ENCODE measurements around the gene MEDAG.

Gene MEDAG

DNA sequence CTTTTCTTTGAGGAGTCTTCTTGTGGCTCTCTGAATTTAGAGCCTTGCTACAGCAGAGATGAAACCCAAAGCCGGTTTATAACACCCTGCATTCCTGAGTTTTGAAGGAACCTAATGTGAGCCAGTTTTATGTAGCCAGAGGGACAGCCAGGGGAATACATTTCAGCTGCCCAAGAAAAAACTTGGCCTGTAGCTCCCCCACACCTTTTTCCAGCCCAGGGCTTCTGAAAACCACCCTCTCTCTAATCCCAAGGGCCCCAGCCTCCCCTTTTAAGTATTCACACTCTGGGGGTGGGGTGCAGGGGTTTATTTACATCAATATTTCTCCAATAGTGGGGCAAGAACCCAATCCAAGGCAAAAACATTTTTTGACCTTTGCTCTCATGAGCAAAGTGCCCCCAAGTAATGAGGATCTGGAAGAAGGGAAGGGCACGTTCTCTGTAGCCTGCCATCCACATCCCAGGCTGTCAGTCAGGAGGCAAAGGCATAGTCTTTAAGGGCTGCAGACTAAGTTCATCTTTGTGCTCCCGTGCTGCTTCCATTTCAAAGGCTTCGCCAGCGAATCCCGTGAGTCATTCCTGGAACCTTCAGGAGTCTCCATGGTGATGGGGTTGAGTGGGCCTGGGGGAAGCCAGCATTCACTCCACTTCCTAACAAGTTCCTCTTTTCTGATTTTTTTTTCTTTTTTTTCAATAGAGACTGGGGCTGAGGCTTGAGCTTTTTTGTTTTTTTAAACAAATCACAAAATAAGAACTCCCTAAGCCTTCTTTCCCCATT, 33.2 kb upstream of the MEDAG start:
- peak; percentile 78 to 82 for DNase-seq (ENCODE audit: low read depth in 2 of 2)

DNA sequence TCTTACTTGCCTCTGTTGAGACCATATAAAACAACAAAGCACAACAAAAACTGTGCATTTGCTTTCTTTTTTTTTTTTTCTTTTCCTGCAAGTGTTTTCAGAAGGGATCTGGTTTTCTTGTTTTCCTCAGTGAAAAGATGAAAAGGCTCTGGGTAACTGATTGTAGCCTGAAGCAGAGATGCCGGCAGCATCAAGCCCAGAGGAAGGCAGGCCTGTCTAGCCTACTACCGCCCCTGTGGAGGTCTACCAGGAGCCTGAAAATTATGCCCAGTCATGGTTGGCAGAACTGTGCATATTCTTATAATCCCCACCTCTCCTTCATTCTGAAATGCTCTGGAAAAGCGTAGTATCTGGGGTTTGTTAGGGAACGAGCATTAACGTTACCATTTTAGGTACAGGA, 32.6 kb upstream of the MEDAG start:
- DNase-seq (ENCODE audit: low read depth in 2 of 2) = no peak

DNA sequence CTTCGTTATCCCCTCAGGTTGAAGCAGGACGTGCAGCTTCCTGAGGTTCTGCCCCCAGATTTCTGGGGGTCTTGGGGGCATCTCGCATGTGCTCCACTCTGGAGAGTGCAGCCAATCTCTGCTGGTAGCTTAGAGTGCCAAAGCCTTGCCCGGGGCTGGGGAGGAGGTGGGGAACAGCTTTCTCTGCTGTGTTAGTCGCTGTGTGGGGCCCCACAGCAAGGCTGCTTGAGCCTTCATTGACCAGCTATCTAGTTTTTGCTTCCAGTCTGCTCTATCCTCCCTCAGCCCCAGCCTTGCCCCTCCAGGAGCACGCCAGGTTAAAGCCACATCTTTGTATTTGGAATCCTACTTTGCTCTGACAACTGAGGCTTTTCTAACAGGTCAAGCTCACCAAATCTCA, 32.0 kb upstream of the MEDAG start:
- no peak for DNase-seq (ENCODE audit: low read depth in 2 of 2)

DNA sequence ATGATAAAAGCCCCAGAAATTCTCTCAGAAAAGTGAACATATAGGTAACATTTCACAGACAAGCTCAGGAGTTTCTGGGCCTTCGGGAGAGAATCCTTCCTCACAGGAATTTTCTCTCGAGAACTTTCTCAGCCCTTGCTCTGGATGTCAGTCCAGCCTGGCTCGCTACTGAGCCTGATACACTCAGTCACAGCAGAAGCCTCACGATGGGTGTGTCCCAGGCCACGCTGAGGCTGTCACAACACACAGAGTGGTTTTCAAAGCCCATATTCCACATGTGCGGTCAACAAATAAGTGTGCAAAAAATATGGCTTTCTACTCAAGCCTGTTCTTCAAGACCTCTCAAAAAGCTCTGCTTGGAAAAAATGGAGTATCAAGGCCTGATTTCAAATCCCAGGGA, 31.5 kb upstream of the MEDAG start:
- no peak for DNase-seq (ENCODE audit: low read depth in 2 of 2)

DNA sequence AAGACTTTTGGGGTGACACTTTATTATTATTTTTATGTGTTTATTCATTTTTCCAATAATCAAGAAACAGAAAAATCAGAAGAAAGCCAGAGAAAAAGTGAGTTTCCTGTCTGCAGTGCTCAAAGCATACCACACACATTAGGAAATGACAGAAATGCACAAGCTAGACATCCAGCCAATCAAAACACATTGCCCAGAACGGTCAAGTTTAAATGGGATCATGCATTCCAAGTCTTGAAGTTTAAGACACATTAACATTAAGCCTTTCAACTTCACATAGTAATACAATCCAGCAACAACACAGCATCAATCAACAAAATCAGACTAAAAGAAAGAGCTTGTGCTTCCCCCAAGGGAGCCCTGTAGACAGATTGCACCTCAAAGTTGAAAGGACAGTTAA, 28.7 kb upstream of the MEDAG start:
- no peak for DNase-seq (ENCODE audit: low read depth in 2 of 2)

DNA sequence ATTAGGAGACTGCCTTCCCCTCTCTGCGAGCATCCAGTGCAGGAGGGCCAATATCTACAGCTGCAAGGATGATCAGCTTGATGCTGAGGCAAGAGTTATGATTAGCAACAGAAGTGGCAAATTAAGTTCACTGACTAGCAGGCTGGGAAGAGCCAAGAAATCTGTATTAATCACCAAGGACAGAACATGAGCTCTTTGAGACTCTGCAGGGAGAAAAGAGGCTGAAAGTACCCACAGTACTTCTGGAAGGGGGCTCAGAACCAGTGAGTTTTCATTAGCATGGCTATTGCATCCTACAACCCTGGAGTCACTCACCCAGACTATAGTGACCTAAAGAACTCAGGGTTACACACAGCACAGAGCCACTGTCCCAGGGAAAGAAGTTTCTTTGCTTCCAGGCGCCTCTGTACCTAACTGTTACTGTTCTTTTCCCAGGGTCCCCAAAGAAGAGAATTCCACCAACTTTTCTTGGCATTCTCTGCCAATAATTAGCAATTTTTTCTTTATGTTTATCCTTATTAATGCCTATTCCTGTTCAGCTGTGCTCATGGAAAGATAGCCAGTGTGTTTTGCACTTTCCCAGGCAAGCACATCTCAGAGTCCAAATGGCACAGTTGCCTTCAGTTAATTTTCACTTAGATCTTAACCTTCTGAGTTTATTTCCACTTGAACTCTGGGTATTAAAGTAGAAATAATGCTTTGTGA, 25.8 kb upstream of the MEDAG start:
- no peak for DNase-seq (ENCODE audit: low read depth in 2 of 2)

DNA sequence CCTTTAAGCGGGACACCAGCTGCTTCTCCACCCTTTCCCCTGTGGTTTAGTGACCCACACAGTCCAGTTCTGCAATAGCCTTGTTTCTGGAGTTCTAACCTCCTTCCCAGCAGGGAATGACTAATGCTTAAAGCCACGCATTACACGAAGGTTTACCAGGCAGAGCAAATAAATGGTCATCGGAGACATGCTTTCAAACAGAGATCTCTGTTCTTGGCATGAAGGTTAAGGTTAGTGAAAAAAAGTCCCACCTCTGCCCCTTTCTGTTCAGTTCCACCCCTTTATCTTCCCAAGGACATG, 25.3 kb upstream of the MEDAG start:
- no peak for DNase-seq (ENCODE audit: low read depth in 2 of 2)

DNA sequence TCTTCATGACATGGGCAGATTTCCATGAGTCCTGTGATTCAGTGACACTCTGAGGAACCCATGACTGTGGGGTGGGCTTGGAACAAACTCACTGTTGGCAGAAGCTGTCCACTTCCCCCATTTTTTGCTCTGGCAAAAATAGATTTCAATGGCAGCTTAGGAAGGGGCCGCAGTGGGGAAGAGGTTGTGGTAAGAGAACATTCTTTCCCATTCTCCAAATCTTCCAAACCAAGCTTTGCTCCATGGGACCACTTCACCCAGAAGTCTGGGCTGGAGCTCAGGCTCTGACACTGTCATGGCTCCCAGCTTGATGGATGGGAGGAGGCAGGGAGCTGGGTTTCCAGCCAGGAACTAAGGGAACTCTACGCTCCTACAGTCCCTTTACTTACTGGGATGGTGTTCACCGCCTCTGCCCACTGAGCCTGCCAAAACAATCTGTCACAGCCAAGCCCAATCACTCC, 24.9 kb upstream of the MEDAG start:
- no peak for DNase-seq (ENCODE audit: low read depth in 2 of 2)

DNA sequence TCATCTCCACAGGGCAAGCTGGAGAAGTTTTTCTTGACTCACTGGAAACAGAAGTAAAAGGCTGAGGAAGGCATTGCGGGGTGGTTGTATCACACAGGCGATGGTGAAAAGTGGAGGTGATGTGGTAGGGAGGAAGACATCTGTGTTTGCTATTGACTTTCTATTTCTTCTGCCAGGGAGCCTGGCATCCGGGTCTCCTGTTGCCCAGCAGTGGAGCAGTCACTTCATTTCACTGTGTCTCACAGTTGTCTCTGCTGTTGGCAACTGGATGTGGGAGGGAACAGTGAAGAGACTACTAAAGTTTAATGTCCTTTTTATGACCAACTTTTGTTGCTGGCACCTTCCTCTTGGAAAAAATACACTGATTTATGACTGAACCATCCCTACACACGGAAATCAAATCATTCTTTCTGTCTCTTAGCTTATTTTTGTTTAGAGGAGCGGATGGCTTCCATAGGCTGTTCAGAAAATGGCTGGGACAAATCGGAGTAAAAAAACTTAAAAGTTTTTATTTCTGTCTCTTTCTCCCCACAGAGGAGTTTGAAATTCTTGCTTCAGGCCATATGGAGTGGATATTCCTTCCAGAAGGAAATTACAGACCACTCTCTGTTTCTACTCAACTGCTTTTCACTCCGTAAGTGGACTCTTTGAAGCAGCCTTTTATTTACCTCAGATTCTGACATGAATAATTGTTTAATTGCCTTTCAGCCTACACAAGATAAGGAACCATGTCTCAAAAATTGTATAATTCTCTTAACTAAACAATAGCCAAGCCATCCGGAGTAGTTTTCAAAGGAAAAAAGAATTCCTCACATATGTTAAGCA, 23.8 kb upstream of the MEDAG start:
- no peak for DNase-seq (ENCODE audit: low read depth in 2 of 2)

DNA sequence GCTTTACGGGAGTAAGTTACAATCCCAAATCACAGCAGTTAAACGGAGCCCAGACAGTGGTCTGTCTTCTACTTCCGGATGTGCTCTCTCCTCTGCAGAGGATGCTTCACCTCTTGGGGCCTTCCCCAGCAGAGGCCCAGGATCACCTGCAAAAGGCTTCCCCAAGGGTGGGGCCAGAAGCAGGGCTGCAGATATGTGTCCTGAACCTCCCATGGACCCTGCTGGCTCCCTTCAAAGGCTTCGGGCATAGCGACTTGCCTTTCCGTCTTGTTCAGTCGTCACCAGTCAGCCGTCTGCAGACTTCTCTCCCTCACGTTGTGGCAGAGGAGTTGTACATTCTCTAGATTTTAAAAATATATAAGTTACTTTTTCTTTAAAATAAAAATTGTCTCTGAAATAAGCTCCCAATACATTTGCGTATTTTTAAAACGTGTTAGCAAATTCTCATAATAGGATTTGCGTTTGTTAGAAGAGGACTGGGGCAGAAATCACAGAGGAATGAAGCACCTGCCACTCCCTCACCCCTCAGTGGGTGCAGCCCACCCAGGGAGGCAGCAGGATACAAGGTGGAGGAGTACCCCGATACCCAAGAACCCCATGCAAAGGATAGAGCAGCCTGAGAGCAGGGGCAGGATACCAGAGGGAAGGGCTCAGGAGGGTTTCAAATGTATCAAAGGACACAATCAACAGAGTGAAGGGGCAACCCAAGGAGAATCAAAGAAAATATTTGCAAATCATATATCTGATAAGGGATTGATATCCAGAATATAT, 22.9 kb upstream of the MEDAG start:
- no peak for DNase-seq (ENCODE audit: low read depth in 2 of 2)

DNA sequence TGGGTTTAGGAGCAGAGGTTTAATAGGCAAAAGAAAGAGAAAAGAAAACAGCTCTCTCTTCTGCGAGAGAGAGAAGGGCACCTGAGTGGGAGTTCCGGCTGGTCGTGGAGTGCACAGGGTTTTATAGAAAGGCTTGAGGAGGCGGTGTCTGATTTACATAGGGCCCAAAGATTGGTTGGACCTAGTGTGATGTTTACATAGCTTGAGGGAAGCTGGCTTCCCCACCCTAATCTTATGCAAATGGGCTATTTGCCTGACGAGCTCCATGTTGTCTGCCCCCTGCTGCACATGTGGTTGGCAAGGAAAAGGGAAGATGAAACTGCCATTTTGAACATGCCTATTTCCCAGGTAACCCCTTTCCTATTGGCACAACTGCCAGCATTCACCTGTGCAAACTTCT, 21.5 kb upstream of the MEDAG start:
- DNase-seq (ENCODE audit: low read depth in 2 of 2) = no peak

DNA sequence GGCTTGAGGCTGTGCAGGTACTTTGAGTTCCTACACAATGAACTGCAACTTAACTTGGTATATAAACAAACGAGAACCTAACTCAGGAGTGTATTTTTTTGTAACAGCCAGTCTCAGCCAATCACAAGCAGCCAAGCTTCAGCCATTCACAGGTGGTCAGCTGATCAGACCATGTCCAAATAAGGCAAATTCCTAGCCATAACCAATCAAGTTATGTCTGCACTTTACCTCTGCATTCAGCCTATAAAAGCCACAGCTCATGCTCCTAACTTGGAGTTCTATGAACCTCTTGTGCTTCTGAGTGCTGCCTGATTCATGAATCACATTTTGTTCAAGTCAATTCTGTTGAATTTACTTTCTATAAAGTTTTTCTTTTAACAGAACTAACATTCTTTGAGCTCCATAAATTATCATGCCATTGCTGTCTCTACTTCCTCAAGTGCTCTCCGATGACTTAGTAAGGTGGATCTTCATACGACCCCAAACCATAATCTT, 16.8 kb upstream of the MEDAG start:
- no peak for DNase-seq (ENCODE audit: low read depth in 2 of 2)

DNA sequence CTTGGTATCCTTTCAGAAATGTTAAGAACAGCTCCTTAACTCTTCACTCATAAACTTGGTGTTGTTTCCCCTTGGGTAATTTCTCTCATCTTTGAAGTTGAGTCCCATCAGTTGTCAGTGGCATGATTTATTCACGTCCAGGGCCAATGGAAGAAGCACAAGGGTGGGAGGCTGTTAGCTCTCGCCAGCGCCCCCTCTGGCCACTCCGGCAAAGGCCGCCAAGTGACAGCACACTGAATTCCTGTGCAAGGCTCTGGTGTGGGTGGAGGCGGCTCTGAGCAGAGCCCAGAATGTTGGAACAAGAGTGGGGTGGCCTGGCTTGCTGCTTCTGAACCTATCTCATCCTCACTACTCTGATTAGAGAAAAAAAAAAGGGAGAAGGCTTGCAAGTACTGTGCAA, 13.1 kb upstream of the MEDAG start:
- DNase-seq (ENCODE audit: low read depth in 2 of 2) = no peak

DNA sequence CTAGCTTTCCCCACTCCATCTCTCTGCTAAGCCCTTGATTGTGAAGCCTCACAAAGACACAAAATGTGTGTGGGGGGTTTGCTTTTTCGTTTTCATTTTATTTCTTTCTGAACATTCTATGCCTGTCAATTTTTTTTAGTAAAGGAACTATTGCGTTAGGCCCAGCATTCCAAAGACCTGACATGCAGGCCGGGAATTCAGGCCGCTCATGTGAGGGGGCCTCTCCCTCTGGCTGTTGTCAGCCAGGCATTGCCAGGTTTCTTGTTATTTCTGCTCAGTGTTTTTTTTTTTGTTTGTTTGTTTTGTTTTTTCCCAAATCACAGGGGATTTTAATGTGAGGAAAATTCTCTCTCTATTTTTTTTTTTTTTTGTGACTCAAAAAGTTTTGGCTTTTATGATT, 10.3 kb upstream of the MEDAG start:
- peak; percentile 79 to 82 for DNase-seq (ENCODE audit: low read depth in 2 of 2)

DNA sequence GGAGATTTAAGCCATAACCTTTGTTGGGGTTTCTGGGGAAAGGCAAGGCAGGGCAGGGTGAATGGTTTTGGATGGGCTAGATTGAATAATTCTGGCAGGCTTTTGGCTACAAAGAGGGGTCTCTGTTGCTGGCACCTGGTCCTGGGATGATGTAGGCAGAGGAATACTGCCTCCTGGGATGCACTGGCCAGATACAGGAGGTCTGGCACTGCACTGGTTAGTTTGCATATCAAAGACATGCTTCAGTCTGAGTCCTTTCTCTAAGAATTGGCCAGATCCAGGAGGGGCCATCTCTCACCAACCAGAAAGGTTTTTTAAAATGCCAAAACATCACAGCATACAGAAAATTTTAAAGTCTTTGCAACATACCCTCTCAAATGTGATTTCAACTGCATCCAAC, 8.0 kb upstream of the MEDAG start:
- DNase-seq (ENCODE audit: low read depth in 2 of 2) = no peak

DNA sequence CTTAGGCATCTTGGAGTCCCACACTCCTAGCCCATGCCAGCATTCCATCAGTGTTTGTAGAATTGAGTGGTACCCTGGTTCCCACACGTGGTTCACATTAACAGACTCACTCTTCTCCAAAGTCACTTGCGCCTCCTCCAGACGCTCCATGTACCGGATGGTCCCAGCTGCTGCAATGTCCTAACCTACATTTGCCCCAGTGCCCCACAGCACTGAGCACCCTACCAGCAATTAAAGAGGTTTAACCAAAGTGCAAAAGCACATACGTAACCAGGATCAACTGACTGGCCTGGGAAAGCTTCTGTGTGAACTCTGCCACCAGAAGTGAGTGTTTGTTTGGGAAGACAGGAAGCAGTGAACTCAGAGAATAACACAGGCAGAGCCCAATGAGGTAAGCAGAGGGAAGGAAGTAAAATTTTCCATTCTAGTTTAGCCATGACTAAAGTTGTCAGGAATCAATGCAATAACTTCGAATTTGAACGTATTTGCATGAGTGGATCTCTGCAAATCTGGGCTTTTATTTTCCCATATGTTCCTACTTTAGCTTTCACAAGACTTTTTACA, 7.3 kb upstream of the MEDAG start:
- DNase-seq (ENCODE audit: low read depth in 2 of 2) = peak; percentile 57 to 73

DNA sequence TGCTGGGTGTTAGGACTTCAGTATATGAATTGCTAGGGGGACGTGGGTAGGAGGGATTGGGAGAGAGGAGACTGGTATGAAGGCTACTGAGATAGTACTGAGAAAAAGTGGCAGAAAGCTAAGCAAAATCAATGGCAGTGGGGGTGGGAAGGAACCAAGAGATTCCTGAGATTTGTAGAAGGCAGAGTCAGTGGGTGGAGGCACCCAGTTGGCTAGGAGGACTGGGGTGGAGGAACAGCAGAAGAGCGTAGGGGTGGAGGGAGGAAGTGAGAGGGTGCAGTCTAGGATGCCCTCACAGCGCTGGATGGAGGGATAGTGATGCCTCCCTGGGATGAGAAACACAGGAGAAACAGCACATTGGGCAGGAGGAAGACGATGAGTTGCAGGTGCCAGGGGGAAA, 5.6 kb upstream of the MEDAG start:
- no peak for DNase-seq (ENCODE audit: low read depth in 2 of 2)

DNA sequence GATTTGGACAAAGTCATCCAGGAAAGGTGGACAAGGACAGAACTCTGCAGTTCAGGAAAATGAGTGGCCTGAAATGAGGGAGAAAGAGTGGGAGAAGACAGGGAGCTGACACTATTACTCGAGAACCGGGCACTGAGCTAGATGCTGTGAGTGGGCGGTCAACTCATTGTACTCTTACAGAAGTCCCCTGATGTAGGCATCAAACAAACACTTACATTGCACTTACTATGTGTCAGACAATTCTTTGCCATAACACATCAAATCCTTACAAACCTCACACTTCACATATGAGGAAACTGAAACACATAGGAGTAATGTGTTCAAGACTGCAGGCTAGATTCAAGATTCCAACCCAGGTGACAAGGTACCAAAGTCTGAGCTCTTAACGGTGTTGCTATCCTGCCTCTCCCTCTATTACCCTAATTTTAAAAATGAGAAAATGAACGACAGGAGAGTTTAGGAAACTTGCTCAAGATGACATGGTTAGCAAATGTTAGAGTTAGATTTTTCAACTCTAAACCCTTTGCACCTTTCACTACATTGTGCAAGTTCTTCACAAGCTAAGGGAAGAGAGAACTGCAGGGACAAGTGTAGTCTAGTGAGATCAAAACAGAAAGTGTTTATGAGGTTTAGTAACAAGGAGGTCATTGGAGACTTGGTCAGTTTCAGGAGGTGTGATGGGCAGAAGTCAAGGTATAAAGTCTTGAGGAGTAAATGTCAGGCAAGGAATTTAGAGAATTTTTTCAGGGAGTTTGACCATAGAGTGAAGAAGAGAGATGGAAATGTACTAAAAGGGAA, 4.9 kb upstream of the MEDAG start:
- no peak for DNase-seq (ENCODE audit: low read depth in 2 of 2)

DNA sequence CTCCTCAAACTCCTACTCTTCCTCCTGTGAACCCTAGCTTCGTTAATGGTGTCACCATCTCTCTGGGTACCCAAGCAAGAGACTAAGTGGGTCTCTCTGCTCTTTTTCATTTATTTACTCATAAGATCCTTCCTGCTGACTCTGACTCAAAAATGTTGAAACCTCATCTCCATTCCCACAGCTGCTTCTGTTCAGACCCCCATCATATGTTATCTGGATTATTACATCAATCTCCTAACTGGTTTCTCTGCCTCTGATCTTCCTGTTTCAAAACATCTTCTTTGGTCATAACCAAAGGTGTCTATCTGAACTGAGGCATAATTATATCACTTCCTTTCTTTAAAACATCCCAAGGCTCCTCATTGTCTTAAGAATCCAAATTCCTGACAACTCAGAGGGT, 2.0 kb upstream of the MEDAG start:
- DNase-seq (ENCODE audit: low read depth in 2 of 2) = no peak

DNA sequence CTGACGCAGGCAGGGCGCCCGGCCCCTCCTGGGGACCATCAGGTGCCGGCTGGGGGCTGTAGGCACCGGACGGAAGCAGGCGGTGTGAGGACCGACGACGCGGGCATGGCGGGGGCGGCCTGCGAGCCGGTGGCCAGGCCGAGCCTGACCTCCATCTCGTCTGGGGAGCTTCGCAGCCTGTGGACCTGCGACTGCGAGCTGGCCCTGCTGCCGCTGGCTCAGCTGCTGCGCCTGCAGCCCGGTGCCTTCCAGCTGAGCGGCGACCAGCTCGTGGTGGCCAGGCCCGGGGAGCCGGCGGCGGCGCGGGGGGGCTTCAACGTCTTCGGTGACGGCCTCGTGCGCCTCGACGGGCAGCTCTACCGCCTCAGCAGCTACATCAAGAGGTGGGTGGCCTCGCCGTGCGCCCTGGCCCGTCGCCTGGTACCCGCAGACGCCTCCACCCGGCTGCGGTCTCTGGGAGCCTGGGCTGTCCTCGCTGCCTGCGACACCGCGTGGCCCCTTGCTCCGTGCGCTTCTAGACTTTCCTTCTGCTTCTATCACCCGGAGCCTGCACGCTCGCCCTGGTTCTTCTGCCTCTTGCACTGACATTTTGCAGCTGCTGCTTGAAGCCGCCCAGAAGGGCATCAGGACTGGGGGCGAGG, 460 bp downstream of the MEDAG start:
- DNase-seq (ENCODE audit: low read depth in 2 of 2) = no peak
